Subcutaneous adipose tissue (tissue), 4 donors: ENCODE data around the gene SZT2. TPM values are rescaled to one million over a fixed set of nuclear protein-coding genes. Genes with fewer than 3 reads are reported as not detected.

Experiments used
- total RNA-seq, 4 donors: library from RNA; depleted of rRNA; stranded (reverse); fragments of >200 nt; gene quantifications; one replicate each; pipeline ENCODE4 v1.1.0, GENCODE V29; 2016
- TF ChIP-seq, protein P1 (sequence below): fragments of 450-650 bp; IDR thresholded peaks from one replicate; pipeline ENCODE4 v1.5.1; 2016; ENCODE audit warnings: low read depth, mild to moderate bottlenecking, control low read depth, antibody characterized with exemption, moderate library complexity

The SZT2 gene
- total RNA-seq, 4 donors from 2014 or later = 27.1 to 62.7 (median 31.3) TPM

DNA sequence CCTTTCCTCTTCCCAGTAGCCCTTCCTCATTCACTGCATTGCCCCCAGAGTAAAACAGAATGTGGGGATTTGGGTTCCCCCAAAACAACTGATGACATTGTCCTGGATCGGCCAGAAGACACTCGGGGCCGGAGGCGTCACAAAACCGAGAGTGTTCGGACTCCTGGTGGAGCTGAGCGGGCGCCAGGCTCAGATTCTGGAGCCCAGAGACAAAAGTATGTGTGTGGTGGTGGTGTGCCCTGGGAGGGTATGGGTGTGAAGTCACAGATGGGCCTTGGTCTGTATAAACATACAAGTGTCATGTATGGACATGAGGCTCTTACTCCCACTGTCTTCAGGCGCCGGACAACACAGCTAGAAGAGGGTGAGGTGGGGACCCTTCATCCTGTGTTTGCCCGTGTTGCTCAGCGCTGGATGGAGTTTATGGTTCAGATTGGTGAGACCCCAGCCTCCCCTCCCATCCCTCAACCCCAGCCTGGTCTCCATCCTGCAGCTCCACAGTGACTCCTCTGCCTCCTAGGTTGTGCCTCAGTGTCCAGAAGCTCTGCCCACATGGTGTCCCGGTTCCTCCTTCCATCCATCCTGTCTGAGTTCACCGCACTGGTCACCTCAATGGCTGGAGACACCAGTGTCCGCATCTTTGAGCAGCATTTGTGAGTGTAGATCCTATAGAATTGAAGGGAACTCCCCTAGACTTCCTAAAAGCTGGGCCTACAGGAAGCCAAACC lies 51.6 kb downstream of the SZT2 start:
- TF ChIP-seq, protein P1, sequence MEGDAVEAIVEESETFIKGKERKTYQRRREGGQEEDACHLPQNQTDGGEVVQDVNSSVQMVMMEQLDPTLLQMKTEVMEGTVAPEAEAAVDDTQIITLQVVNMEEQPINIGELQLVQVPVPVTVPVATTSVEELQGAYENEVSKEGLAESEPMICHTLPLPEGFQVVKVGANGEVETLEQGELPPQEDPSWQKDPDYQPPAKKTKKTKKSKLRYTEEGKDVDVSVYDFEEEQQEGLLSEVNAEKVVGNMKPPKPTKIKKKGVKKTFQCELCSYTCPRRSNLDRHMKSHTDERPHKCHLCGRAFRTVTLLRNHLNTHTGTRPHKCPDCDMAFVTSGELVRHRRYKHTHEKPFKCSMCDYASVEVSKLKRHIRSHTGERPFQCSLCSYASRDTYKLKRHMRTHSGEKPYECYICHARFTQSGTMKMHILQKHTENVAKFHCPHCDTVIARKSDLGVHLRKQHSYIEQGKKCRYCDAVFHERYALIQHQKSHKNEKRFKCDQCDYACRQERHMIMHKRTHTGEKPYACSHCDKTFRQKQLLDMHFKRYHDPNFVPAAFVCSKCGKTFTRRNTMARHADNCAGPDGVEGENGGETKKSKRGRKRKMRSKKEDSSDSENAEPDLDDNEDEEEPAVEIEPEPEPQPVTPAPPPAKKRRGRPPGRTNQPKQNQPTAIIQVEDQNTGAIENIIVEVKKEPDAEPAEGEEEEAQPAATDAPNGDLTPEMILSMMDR = no peak

DNA sequence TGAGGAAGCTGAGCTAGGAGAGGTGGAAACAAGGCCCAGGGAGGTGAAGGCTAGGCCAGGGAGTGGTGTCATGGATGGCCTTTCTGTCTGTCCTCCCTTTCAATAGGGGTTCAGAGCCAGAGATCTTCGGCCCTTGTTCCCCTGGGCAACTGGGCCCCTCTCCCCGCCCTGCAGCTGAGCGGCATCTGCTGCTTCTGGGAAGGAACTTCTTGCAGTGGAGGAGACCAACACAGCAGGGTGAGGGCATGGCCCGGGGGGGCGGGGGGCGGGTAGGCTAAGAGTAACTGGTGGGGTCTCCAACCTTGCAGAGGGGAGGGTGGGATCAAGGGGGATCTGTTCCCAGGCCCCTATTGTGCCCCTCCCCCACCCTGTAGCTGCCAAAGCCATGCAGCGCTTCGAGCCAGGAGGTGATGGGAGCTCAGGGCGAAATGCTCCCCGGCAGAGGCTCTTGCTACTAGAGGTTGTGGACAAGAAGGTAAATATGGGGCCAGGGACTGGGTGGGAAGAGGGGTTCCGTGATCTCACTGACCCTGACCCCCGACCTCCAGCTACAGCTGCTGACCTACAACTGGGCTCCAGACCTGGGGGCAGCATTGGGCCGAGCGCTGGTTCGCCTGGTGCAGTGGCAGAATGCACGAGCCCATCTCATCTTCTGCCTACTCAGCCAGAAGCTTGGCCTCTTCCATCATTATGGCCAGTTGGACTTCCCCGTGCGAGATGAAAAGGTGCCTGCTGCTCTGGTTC lies 52.4 kb downstream of the SZT2 start:
- TF ChIP-seq, protein P1 = no peak

DNA sequence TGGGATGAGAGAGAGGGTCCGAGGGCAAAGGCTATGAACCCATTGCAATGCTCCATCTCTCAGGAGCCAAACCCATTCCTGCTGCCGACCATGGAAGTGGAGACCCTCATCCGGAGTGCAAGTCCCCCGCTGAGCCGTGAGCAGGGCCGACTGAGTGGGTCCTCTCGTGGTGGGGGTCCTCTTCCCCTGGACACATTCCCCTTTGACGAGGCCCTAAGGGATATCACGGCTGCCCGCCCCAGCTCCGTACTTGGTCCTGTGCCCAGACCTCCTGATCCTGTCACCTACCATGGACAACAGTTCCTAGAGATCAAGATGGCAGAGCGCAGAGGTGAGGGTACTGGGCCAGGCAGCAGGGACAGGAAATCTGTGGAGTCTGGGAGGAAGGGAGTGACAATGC lies 53.1 kb downstream of the SZT2 start:
- TF ChIP-seq, protein P1 = no peak

DNA sequence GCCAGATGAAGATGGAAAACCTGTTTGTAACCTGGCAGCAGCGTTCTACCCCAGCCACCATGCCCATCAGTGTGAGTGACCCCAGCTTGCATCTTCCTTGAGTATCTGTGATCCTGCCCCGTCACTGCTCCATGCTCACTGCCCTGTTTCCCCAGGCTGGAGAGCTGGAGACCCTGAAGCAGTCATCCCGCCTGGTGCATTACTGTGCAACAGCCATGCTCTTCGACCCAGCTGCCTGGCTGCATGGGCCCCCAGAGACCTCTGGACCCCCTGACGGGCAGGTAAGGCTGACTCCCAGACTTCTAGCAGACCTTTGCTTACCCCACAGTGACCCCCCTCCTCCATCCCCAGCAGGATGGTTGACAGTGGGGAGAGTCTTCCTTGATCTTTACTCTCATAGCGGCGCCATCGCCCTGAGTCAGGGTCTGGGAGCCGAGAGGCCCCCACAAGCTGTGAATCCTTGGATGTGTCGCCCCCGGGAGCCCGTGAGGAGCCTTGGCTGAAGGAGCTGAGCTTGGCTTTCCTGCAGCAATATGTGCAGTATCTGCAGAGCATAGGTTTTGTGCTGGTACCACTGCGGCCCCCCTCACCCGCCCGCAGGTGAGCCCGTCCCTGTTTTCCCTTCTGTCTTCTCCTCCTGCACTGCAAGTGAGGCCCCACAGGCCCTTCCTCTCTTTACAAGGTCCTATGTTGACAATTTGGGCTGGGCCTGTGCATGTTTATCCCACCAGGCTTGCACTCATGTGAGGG lies 53.7 kb downstream of the SZT2 start:
- TF ChIP-seq, protein P1 = no peak

DNA sequence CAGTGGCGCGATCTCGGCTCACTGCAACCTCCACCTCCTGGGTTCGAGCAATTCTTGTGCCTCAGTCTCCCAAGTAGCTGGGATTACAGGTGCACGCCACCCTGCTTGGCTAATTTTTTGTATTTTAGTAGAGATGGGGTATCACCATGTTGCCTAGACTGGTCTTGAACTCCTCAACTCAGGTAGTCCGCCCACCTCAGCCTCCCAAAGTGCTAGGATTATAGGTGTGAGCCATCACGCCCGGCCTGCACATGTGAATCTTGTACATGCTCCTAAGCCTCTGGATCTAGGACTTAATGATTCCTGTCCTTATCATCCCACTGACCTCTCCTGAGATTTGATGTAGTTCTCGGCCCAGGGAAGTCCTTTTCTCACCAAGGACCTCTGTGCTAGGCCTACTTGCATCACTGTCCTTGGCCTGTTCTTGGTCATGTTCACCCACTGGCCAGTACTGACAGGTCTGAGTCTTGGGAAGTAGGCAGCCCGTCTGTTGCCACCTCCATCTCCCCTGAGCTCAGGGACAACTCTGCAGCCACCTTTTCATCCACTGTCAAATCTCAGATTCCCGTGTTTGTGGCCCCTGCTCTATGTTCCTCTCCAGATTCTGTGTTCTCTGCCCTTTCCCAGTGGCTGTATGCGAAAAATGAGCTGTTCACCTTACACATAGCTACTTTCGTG lies 54.6 kb downstream of the SZT2 start:
- TF ChIP-seq, protein P1 = no peak

DNA sequence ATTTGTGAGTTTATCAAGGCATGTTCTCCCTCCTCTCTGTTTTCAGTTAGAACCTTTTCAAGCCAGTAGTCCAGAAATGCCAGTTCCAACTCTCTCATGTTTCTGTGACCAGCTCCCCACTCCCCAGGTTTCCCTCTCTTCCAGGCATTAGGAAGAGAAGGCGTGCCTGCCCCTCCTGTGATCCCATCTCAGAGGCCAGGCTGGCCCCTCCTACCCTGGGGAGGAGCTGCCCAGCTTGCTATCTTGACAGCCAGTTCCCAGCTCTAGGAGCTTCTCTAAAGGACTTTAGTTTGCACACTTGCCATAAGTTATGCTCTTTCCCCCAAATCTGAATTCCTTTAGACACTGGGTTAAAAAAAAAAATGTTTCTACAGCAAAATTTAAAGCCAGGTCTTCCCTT lies 55.1 kb downstream of the SZT2 start:
- TF ChIP-seq, protein P1 = no peak
